ENCODE measurements around the gene COQ2. TPM values are rescaled to one million over a fixed set of nuclear protein-coding genes. Genes with fewer than 3 reads are reported as not detected.

The COQ2 gene
- polyA plus RNA-seq, 3 donors = 4.2 to 10.9 (median 7.2) TPM

DNA sequence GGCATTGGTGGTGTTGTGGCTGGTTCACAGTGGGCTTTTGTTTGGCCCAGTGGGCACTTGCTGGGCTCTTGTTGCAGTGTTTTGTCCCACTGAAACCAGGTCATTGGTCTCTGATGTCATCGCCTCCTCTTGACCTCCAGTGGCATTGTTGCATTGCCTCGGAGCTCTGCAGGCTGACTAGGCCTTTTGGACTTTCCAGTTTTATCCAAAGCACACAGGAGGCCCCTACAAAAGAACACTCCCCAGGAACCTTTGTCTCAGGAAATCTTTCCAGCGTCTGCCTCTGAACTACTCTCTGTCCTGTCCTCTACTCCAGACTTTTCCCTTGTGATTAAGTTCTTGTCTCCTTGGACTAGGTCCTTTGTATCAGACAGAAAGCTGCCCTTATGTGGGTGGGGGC lies 54.8 kb downstream of the COQ2 start:
- 76 to 96% (median 92%) methylated on average over 3 of the region's 3 CpGs for WGBS, 3 donors
- no peak overlapping the region for H3K27ac ChIP-seq (ENCODE audit: low read depth, low read length)

GRCh38 chr4:83228231-83228630 lies 56.4 kb downstream of the COQ2 start:
- WGBS, 3 donors = 93 to 100% (median 98%) methylated on average over 1 of the region's 1 CpG
- H3K27ac ChIP-seq (ENCODE audit: low read depth, low read length) = no peak overlapping the region

DNA sequence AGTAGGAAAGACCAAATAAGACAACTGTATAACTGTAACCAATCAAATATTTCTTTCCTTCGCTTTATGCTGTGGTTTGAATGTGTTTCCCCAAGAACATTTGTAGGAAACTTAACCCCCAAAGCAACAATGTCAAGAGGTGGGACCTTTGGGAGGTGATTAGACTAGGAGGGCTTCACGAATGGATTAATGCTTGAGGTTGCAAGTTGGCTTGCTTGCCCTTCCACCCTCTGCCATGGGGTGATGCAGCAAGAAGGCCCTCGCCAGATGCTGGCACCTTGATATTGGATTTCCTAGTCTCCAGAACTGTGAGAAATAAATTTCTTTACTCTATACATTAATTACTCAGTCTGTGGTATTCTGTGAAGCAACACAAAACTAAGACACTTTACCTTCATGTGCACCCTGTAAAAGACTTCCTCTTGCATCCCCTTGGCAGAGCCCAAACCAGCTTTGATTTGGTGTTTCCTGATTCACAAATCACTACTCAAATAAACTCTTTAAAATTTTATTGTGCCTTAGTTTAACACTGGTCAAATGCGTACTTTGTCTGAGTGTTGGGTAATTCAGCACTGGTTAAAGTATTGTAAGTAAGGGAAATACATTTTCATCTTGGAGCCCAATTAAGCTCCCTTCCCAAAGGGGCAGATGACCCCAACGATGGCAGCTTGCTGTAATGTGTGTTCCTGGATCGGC lies 59.9 kb downstream of the COQ2 start:
- H3K27ac ChIP-seq (ENCODE audit: low read depth, low read length) = no peak overlapping the region
- WGBS, 3 donors = 85 to 93% (median 93%) methylated on average over 6 of the region's 6 CpGs

GRCh38 chr4:83223781-83224180 lies 60.8 kb downstream of the COQ2 start:
- WGBS, 3 donors = 92 to 96% (median 95%) methylated on average over 3 of the region's 3 CpGs

DNA sequence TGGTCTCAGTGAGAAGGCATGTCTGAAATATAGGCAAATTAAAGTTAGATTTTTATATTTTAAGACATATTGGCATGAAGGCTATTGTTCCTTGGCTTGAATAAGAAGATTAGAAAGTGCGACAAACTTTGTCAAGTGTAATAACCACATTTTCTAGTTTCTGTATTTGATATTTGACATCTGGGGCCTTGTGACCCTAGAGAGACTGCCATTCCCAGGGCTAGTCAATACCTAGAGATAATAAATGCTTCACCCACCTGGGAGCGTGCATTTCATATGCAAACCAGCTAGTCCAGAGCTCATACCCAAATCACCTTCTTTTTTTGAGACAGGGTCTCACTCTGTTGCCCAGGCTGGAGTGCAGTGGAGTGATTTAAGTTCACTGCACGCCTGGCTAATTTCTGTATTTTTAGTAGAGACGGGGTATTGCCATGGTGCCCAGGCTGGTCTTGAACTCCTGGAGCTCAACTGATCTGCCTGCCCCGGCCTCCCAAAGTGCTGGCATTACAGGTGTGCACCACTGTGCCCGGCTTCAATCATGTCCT lies 62.6 kb downstream of the COQ2 start:
- no peak overlapping the region for H3K27ac ChIP-seq (ENCODE audit: low read depth, low read length)
- WGBS, 3 donors = 94 to 97% (median 96%) methylated on average over 6 of the region's 6 CpGs

More at GRCh38 chr4:83223781-83224180, 60.8 kb downstream of the COQ2 start:
- no peak overlapping the region for H3K27ac ChIP-seq (ENCODE audit: low read depth, low read length)

DNA sequence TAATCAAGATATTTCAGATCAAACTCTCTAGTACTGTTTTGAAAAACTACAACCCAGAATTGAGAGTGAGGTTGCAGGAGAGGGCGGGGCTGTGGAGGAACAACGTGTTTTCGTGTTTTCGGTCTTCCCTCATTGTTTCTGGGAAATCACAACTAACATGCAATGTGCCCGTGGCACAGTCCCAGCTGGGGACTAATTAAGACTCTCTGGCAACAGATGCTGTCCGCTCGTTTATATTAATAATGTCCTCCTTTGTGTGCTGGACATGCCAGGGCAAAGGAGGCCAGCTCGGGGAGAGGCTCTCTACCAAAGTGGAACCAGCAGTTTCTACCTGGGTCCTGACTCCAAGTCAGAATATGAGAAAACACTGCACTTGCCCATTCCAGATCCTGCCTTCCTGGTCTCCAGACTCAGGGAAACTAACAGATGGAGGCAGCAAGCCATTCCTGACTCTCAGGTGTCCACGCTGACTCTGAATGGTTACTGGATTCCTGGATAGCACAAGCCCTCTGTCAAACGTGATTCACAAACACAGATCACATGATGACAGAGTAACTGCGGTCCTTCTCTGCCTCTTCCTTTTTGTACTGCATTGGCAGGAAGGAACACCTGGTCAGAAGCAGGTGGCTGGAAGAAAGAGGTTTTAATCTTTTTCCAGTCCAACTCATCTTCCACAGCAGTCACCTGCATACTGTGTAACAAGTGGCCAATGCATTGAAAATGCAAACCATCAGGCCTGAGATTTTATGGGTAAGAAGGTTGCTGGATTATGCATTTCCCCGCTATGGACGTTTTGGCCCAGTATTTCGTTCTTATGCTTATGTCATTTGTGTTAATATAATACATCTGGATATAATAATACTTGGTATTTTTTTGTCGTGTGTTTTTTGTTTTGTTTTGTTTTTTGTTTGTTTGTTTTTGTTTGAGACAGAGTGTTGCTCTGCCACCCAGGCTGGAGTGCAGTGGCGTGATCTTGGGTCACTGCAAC lies 65.0 kb downstream of the COQ2 start:
- 55 to 57% (median 56%) methylated on average over 16 of the region's 16 CpGs for WGBS, 3 donors
- no peak overlapping the region for H3K27ac ChIP-seq (ENCODE audit: low read depth, low read length)

- 52 to 68% (median 57%) methylated on average over 8 of the region's 8 CpGs for WGBS, 3 donors
- H3K27ac ChIP-seq (ENCODE audit: low read depth, low read length) = no peak overlapping the region
Observed at GRCh38 chr4:83217721-83218522, 66.7 kb downstream of the COQ2 start.

DNA sequence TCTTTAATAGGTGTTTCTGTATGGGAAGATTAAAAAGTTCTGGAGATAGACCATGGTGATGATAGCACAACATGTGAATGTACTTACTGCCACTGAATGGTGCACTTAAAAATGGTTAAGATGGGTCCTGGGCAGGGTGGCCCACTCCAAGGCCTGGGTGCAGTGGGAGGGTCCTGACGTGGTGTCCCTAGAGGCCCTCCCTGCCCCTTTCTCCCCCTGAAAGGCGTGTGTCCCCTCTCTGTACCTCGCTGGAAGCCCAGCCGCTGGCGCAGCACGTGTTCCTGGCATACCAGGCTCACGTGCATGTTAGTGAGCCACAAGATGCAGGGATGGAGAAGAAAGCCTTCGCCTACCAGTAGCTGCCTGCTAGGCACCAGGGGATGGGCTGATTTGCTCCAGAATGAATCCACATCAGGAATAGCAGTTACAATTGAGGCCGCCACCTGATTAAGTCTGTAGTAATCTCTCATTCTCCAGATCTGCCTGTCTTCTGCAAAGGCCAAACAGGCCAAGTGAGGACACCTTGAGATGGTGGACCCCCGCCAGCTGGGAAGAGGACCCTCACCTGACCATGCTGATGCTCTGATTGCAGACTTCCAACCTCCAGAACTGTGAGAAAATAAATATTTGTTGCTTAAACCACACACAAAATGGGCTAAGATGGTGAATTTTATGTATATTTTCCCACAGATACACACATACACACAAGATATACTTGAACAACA lies 67.5 kb downstream of the COQ2 start:
- WGBS, 3 donors = 90 to 94% (median 93%) methylated on average over 10 of the region's 10 CpGs
- H3K27ac ChIP-seq (ENCODE audit: low read depth, low read length) = no peak overlapping the region

GRCh38 chr4:83214079-83214478 lies 70.5 kb downstream of the COQ2 start:
- H3K27ac ChIP-seq (ENCODE audit: low read depth, low read length) = no peak overlapping the region

Other genes starting within 250 kb of the COQ2 start
- 10 to 100 TPM; 16.6 to 36.0 (median 28.2) TPM for gene COPS4, start 249.6 kb downstream of the COQ2 start, polyA plus RNA-seq
- 10 to 100 TPM in 1 of 3 donors, 1 to 10 TPM in 2; 2.5 to 19.4 (median 7.6) TPM for gene PLAC8, start 170.1 kb downstream of the COQ2 start, polyA plus RNA-seq
- gene HPSE, start 50.0 kb upstream of the COQ2 start, polyA plus RNA-seq = 1 to 10 TPM in 2 of 3 donors, under 1 TPM in 1; 0.29 to 2.4 (median 1.8) TPM
- 1 to 10 TPM; 5.7 to 9.7 (median 9.3) TPM for gene HELQ, start 171.0 kb upstream of the COQ2 start, polyA plus RNA-seq
- 10 to 100 TPM; 15.3 to 29.5 (median 28.8) TPM for gene MRPS18C, start 171.3 kb upstream of the COQ2 start, polyA plus RNA-seq
- gene ABRAXAS1, start 200.3 kb upstream of the COQ2 start, polyA plus RNA-seq = 10 to 100 TPM in 1 of 3 donors, 1 to 10 TPM in 2; 4.7 to 15.4 (median 6.1) TPM

Measured in adipose tissue (tissue), 3 donors.